Measurements from ENCODE around the gene NBDY.

DNA sequence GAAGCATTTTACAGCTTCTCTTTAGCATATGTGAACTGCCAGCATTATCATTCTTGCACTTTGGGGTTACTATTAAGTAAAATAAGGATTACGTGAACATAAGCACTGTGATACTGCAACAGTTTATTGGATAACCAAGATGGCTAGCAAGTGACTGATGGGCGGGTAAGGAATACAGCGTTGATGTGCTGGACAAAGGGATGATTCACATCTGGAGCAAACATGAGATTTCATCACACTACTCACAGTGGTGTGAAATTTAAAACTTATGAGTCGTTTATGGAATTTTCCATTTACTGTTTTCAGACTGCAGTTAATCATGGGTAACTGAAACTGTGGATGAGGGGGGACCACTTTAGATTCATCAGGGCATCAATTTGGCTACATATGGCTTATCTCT is 16.0 kb downstream of the NBDY start:
- TF ChIP-seq CTCF (IDR thresholded peaks at IDR 0.05) (no peak), POLR2A (IDR thresholded peaks at IDR 0.05) (no peak)

All from uterus (tissue), 2 donors.